ENCODE data around the gene ANKRD65.

The ANKRD65 gene

DNA sequence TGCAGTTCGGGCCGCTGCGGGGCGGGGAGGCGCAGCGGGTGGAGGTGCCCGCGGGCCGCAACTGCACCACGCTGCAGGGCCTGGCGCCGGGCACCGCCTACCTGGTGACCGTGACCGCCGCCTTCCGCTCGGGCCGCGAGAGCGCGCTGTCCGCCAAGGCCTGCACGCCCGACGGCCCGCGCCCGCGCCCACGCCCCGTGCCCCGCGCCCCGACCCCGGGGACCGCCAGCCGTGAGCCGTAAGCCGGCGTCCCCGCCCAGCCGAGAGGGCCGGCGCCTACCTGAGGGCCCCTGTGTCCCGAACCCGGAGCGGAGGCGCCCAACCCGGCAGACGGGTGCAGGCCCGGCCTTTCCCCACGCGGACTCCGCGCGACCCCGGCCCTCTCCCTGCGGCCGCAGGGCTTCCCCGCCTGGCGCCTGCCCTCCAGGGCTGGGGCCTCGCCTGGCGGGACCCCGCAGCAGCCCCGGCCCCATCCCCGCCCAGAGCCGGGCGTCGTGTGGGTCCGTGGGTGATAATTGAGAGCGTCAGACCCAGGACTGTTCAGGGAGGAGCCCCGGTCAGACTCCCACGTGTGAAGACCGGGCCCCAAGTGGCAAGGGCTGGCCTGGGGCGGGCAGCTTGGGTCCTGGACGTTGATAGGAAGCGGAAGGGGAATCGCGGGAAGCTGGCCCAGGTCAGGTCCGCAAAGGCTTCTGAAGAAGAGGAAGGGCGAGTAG is 18.6 kb upstream of the ANKRD65 start:
- TF ChIP-seq SPI1 (IDR thresholded peaks at IDR 0.05; ENCODE audit: borderline replicate concordance, low read depth): no peak
- no peak for TF ChIP-seq GABPA (IDR thresholded peaks at IDR 0.05; ENCODE audit: low read depth)
- TF ChIP-seq, protein P1, sequence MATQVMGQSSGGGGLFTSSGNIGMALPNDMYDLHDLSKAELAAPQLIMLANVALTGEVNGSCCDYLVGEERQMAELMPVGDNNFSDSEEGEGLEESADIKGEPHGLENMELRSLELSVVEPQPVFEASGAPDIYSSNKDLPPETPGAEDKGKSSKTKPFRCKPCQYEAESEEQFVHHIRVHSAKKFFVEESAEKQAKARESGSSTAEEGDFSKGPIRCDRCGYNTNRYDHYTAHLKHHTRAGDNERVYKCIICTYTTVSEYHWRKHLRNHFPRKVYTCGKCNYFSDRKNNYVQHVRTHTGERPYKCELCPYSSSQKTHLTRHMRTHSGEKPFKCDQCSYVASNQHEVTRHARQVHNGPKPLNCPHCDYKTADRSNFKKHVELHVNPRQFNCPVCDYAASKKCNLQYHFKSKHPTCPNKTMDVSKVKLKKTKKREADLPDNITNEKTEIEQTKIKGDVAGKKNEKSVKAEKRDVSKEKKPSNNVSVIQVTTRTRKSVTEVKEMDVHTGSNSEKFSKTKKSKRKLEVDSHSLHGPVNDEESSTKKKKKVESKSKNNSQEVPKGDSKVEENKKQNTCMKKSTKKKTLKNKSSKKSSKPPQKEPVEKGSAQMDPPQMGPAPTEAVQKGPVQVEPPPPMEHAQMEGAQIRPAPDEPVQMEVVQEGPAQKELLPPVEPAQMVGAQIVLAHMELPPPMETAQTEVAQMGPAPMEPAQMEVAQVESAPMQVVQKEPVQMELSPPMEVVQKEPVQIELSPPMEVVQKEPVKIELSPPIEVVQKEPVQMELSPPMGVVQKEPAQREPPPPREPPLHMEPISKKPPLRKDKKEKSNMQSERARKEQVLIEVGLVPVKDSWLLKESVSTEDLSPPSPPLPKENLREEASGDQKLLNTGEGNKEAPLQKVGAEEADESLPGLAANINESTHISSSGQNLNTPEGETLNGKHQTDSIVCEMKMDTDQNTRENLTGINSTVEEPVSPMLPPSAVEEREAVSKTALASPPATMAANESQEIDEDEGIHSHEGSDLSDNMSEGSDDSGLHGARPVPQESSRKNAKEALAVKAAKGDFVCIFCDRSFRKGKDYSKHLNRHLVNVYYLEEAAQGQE (IDR thresholded peaks at IDR 0.05; ENCODE audit: insufficient replicate concordance, low read depth): no peak
- TF ChIP-seq, protein P2, sequence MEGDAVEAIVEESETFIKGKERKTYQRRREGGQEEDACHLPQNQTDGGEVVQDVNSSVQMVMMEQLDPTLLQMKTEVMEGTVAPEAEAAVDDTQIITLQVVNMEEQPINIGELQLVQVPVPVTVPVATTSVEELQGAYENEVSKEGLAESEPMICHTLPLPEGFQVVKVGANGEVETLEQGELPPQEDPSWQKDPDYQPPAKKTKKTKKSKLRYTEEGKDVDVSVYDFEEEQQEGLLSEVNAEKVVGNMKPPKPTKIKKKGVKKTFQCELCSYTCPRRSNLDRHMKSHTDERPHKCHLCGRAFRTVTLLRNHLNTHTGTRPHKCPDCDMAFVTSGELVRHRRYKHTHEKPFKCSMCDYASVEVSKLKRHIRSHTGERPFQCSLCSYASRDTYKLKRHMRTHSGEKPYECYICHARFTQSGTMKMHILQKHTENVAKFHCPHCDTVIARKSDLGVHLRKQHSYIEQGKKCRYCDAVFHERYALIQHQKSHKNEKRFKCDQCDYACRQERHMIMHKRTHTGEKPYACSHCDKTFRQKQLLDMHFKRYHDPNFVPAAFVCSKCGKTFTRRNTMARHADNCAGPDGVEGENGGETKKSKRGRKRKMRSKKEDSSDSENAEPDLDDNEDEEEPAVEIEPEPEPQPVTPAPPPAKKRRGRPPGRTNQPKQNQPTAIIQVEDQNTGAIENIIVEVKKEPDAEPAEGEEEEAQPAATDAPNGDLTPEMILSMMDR (IDR thresholded peaks at IDR 0.05; ENCODE audit: insufficient read depth, low read length): no peak
- H3K4me3 ChIP-seq (replicated peaks; ENCODE audit: insufficient read depth, low read length): no peak overlapping the region
- no peak for DNase-seq (ENCODE audit: low read depth in 1 of 2, low spot score in 1 of 2)
- H3K27me3 ChIP-seq (ENCODE audit: insufficient read depth, poor library complexity, severe bottlenecking): peaks cover 10% of the 10 kb centered on the region
- no peak overlapping the region for H3K27ac ChIP-seq (replicated peaks)

DNA sequence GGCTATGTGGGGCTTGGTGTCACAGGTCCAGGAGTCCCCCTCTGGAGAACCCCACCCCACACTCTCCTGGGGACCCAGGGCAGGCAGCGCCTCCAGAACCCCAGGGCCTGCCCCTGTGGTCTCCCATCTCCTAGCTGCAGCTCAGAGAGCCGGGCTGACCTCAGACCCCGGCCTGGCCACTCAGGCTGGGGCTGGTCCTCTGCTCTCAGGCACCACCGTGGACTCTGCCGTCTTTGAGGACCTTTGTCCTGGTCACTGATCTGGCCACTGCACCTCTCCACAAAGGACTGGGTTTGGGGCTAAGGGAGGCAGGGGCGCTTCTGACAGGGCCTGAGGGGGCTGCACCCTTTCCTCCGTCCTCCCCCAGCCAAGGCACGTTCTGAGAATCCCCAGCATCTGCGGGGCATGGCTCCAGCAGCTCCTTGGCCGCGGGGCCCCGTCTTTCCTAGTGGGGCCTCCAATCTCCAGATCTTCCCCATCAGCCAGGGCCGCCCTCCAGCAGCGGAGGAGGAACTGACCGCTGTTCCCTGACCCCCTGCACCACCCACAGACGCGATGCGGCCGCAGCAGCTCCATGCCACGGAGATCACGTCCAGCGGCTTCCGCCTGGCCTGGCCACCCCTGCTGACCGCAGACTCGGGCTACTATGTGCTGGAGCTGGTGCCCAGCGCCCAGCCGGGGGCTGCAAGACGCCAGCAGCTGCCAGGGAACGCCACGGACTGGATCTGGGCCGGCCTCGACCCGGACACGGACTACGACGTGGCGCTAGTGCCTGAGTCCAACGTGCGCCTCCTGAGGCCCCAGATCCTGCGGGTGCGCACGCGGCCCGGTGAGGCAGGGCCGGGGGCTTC is 17.7 kb upstream of the ANKRD65 start:
- peaks cover 11% of the 10 kb centered on the region for H3K27me3 ChIP-seq (ENCODE audit: insufficient read depth, poor library complexity, severe bottlenecking)
- H3K4me3 ChIP-seq (replicated peaks; ENCODE audit: insufficient read depth, low read length): no peak overlapping the region
- DNase-seq (ENCODE audit: low read depth in 1 of 2, low spot score in 1 of 2): no peak
- H3K27ac ChIP-seq (replicated peaks): no peak overlapping the region
- no peak for TF ChIP-seq POLR2AphosphoS5 (IDR thresholded peaks at IDR 0.05; ENCODE audit: low read depth)
- TF ChIP-seq, protein P1 (IDR thresholded peaks at IDR 0.05; ENCODE audit: insufficient replicate concordance, low read depth): no peak
- TF ChIP-seq SPI1 (IDR thresholded peaks at IDR 0.05; ENCODE audit: borderline replicate concordance, low read depth): no peak
- TF ChIP-seq GABPA (IDR thresholded peaks at IDR 0.05; ENCODE audit: low read depth): no peak
- TF ChIP-seq, protein P2 (IDR thresholded peaks at IDR 0.05; ENCODE audit: insufficient read depth, low read length): no peak

DNA sequence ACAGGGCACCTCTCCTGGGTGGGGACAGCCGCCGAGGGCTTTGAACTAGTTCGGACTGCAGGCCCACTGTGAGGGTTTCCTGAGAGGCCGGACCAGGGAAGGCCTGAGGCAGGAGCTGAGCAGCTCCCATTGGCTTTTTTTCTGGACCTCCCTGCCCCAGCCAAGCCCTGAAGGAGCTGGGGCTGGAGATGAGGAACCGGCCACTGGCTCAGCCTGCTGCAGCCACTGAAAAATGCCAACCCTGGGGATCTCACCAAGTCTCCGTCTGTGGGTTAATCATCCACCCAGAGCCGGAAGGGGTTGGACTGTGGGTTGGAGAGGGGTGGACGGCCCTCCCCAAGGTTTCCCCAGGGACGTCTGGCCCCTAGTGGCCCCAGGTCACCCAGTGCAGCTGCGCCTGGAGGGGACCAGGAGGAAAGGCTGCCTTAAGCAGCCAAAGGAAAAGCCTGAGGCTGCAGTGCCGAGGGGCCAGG is 16.9 kb upstream of the ANKRD65 start:
- H3K27ac ChIP-seq (replicated peaks): no peak overlapping the region
- peak; percentile 63 to 72 for DNase-seq (ENCODE audit: low read depth in 1 of 2, low spot score in 1 of 2)
- TF ChIP-seq, protein P2 (IDR thresholded peaks at IDR 0.05; ENCODE audit: insufficient read depth, low read length): no peak
- TF ChIP-seq, protein P1 (IDR thresholded peaks at IDR 0.05; ENCODE audit: insufficient replicate concordance, low read depth): no peak
- TF ChIP-seq GABPA (IDR thresholded peaks at IDR 0.05; ENCODE audit: low read depth): no peak
- no peak for TF ChIP-seq POLR2AphosphoS5 (IDR thresholded peaks at IDR 0.05; ENCODE audit: low read depth)
- no peak for TF ChIP-seq SPI1 (IDR thresholded peaks at IDR 0.05; ENCODE audit: borderline replicate concordance, low read depth)
- peaks cover 11% of the 10 kb centered on the region for H3K27me3 ChIP-seq (ENCODE audit: insufficient read depth, poor library complexity, severe bottlenecking)
- no peak overlapping the region for H3K4me3 ChIP-seq (replicated peaks; ENCODE audit: insufficient read depth, low read length)
